GM19397 (cell line): ENCODE data around the gene KNDC1.

Source experiments
- ATAC-seq: cut with Tn5 transposase; IDR thresholded peaks from one replicate; pipeline ENCODE4 v1.9.1; 2021; ENCODE audit warnings: mild to moderate bottlenecking, moderate library complexity; ENCODE audit not compliant: unreplicated experiment

Gene KNDC1

DNA sequence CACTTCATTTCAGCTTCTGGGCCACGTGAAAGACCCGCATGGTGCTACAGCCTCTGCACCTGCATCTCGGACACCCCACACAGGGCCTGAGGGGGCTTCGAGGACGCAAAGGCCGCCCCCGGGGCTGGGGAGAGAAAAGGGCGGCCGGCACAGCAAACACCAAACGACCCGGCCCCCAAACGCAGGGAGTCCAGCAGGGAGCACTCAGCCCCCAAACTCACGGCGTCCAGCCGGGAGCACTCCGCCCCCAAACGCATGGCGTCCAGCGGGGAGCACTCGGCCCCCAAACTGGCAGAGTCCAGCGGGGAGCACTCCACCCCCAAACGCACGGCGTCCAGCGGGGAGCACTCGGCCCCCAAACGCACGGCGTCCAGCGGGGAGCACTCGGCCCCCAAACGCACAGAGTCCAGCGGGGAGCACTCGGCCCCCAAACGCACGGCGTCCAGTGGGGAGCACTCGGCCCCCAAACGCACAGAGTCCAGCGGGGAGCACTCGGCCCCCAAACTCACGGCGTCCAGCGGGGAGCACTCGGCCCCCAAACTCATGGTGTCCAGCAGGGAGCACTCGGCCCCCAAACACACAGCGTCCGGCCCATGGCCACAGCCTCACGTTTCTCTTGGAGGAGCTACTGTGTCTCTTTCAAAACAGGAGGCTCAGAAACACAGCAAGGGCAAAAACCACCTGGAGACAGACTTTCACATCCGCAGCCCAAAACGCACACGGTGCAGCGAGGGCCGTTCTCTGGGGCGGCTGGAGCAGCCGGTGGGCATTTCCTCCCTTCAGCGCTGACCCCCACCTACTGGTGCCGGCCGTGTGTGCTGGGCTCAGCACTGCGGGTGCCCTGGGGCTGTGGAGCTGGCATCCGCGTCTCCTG, 43.0 kb downstream of the KNDC1 start:
- no peak for ATAC-seq

DNA sequence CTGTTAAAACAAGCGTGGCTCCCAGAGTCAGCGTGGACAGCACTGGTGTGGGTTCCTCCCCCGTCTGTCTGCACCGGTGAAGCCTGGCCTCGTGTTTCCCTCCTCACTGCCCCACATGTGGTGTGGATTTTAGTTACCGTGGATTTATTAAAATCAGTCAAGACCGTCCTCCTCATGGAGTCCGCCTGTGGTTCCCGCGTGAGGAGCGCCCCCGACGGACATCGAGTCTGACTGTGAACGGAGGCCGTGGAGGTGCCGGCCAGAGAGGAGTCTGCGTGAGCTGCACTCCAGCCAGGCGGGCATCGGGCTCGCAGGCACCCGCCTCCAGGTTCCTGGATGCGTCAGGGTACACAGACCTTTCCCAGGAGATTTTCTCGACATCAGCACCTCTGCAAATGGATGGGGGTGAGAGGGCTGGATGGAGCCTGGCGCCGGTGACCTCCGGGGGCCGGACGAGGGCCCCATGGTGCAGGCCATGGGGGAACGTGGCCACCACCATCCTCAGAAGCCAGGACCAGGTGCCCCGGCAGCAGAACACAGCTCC, 43.7 kb downstream of the KNDC1 start:
- ATAC-seq = no peak

DNA sequence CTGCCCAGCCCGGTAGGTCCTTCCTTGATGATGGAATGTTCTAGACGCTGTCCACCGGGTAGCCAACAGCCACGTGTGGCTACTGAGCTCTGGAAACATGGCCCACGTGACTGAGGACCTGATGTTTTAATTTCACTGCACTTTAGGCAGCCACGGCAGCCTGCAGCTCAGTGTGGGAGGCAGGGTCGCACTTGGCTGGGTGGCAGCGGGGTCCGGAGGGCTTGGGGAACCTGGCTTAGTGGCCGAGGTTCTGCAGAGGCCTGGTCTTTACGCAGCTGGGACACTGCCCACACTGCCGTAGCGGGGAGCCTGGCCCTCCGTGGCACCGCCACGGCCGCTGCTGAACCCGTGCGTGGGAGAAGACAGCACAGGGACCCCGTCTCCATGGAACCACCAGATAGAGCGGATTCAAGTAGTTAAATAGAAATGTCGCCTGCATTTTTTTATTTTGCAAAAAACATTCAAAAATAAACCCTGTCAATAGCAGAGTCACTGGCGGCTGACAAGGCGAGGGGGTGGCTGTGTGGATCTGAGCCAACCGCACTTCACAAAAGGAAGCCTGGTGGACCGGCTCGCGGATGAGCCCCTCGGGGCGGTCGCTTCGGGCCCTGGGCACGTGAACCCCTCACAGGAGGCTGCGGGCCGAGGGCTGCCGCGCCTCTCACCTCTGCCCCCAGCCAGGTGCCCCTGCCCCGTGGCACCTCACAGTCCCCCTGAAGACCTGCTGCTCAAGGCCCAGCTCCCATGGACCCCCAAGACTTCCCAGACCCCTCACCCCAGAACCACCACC, 44.4 kb downstream of the KNDC1 start:
- ATAC-seq = no peak

DNA sequence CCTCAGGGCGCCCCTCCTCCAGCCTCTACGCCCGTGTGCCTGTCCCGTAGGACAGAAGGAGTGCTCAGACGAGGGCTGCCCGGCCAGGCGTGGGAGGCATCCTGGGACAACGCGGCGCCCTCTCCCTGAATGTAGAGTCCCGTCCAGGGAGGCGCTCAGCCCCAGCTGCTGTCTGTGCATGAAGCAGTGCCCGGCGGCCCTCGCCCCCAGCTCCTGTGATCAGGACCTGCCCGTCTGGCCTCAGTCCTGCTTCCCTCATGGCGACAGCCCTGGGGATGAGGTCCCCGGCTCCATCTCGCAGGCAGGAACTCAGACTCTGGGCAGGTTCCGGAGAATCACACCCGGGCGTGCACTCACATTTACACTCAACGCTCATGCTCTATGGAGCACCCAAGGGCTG, 45.1 kb downstream of the KNDC1 start:
- no peak for ATAC-seq

DNA sequence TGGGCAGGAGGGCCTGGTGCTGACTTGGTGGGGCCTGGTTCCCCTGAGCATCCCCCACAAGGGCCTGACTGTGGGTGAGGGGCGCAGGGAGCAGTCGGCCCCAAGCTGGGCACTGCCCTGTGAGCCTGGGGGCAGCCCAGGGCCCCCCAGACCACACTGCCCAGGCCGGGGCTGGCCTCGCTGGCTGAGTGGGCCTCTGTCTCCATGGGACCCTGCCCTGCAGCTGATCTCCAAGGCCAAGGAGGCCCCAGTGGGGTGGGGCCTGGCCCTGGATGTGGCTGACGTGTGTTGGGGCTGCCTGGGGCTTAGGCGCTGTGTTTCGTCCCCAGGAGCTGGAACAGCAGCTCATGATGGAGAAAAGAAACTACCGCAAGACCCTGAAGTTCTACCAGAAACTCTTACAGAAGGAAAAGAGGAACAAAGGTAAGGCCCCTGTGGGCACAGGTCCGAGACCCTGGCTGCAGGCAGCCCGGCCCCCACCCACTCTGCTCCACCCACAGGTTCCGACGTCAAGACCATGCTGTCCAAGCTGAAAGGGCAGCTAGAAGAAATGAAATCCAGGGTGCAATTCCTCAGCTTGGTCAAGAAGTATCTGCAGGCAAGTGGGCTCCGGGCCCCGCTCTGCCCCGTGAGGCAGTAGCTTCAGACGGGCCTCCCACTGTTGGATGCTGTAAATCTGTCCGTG, 46.5 kb downstream of the KNDC1 start:
- no peak for ATAC-seq

DNA sequence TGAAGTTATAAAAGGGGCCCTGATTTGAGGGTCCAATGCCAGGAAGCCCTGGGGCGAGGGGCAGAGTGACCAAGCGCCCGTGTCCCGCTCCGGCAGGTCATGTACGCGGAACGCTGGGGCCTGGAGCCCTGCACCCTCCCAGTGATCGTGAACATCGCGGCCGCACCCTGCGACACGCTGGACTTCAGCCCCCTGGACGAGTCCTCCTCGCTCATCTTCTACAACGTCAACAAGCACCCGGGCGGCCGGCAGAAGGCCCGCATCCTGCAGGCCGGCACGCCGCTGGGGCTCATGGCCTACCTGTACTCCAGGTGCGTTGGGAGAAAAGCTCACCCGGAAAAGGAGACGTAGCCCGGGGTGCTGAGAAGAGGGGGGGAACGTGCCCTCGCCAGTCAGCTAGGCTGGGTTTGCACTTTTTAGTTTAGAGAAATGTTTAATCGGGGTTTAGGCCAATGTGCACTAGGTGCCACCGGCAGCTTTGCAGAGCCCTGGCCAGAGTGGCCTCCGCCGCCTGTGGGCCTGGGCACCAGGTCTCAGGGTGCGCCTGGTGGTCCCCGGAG, 47.1 kb downstream of the KNDC1 start:
- ATAC-seq = no peak

DNA sequence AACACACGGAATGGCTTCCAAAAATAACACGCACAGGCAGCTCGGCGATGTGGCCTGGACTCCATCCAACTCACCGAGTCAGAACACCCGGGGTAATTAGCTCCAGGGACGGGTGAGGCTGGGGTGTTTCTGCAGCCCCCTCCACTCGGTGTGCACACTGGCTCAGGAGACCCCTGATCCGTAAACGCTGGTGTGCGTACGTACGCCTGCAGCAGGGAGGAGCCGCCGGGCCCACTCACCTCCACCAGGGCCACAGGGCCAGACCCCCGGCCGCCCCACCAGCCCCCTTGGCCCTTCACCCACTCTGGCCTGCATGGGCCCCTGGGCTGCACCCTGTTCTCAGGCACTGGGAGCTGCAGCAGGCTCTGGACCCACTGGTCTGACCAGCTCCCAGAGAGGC, 47.6 kb downstream of the KNDC1 start:
- no peak for ATAC-seq

DNA sequence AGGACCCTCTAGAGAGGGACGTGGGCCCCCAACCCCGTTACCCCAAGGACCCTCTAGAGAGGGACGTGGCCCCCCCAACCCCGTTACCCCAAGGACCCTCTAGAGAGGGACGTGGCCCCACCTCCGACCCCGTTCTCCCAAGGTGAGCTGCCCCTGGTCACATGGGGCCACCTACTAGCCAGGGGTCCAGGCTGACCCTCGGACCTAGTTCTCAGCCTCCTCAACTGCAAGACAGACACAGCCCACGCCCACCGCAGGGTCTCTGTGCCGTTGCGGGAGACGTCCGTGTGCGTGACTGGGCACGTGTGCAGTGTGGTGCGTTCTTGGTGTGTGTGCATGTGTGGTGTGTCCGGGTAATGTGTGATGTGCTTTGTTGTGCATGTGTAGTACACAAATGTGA, 48.4 kb downstream of the KNDC1 start:
- no peak for ATAC-seq

DNA sequence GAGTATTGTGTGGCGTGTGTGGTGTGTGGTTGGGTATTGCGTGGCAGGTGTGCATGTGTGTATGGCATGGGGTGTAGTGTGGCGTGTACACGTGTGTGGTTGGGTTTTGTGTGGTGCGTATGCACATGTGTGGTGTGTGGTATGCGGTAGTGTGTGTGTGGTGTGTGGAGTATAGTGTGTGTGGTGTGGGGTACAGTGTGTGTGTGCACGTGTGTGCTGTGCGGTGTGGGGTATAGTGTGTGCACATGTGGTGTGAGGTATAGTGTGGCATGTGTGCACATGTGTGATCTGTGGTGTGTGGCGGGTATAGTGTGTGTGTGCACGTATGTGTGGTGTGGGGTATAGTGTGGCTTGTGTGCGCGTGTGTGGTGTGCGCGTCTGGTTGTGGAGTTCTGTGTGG, 49.1 kb downstream of the KNDC1 start:
- no peak for ATAC-seq

DNA sequence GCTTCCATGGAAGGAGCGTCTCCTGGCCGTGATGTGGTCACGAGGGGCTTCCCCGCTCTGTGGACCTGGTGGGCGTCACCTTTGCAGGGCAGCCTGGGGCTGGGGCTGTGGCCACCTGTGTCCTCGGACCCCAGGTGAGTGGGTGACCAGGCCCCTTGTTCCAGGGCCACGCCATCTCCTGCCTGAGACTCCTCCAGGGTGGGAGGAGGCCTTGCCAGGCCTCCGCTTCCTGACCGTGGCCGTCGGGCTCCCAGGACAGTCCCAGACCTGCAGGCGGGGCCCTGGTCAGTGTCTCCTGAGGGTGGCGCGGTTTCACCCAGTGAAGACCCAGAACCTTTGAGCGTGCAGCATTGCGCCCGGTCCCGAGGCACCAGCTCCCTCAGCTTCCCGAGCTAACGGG, 49.6 kb downstream of the KNDC1 start:
- ATAC-seq = no peak

DNA sequence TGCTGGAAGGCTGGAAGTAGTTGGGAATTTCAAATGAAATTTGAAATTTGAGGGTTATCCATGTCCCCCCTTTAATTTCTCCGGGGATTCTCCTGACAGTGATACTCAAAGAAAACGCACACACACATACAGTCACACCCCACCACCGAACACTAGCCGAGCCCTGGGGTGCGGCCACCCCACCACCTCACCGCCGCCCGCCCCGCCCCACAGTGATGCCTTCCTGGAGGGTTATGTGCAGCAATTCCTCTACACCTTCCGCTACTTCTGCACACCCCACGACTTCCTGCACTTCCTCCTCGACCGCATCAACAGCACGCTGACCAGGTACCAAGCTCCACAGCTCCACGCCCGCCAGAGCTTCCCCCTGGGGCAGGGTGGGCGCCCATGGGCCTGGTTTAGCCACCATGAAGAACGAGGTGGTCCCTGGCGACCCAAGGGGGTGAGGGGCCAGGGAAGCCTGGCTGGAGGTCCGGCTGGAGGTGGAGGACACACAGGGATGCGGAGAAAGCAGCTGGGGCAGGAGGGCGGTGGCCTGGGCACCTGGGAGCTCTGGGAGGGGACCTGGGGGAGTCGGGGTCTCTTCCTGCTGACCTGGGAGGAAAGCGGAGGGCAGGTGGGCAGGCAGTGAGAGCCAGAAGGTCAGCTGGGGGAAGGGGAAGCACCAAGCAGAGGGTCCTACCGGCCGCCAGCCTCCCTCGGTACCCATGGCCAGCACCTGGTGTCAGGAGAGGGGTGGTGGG, 50.5 kb downstream of the KNDC1 start:
- no peak for ATAC-seq

DNA sequence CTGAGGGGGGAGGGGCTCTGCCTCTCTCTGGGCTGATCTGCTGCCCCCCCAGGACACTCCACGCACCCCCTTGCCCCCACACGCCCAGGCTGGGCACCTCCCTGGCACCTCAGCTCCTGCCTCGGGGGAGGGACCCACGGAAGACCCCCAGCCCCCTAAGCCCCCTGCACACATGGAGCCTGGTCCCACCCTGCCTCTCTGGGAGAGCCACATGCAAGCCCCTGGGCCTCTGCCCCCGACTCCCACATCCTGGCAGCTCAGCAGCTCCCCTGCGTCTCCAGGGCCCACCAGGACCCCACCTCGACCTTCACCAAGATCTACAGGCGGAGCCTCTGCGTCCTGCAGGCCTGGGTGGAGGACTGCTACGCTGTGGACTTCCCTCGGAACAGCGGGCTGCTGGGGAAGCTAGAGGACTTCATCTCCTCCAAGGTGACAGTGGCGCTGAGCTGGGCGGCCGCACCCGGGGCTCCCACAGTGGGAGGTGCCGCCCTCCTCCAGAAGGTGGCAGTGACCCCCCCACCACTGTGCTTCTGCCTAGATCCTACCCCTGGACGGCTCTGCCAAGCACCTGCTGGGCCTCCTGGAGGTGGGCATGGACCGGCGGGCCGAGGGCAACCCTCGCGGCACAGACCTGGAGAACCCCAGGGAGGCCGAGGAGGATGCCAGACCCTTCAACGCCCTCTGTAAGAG, 51.3 kb downstream of the KNDC1 start:
- ATAC-seq = no peak

DNA sequence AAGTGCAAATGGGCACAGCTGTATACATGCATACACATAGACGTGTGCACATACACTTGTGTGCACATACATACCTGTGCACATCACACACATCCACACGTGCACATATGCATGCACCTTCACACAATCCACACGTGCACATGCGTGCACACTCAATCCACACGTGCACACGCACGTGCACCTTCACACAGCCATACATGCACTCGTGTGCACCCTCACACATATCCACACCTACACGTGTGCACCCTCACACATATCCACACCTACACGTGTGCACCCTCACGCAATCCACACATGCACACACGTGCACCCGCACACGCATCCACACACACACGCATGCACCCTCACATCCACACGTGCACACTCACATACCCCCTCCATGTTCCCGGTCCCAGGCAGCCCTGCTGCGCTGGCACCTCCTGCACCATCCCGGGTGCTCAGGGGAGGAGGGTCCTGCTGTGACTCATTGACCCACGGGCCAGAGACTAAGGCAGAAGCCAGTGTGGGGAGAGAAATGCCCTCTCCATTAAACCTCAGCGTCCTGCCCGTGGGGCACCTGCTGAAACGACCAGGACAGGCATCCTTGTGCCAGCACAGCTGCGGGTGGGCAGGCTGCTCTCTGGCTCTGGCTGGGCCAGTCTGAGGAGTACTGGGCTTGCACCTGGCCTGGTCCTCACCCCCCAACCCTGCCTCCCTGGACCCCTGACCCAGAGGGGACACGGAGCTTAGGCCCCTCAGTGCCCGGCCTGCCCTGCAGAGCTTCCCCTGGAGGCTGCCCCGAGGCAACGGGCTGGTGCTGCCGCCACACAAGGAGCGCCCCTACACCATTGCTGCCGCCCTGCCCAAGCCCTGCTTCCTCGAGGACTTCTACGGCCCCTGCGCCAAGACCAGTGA, 52.2 kb downstream of the KNDC1 start:
- no peak for ATAC-seq

DNA sequence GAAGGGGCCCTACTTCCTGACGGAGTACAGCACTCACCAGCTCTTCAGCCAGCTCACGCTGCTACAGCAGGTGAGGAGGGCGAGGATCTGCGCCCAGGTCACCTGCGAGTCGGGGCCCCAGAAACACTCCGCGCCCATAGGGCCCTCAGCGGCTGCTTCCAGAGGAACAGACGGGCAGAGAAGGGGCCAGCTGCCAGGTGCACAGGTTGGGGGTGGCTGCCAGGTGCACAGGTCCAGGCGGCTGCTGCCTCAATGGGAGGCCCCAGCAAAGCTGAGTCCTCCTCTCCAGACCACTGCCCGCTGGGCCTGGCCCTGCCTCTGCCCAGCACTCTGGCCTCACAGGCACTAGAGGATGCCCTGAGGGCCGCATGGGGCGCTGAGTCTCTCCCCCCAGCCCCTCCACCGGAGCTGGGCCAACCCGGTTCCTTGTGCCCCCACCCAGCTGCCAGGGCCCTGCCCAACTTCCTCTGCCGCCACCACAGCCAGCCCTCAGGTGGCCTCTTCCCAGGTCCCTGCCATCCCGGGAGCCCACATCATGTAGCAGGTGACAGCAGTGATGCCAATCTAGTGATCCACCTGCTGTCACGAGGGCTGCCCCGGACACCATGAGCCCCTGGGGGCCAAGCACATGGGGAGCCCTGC, 53.0 kb downstream of the KNDC1 start:
- no peak for ATAC-seq

DNA sequence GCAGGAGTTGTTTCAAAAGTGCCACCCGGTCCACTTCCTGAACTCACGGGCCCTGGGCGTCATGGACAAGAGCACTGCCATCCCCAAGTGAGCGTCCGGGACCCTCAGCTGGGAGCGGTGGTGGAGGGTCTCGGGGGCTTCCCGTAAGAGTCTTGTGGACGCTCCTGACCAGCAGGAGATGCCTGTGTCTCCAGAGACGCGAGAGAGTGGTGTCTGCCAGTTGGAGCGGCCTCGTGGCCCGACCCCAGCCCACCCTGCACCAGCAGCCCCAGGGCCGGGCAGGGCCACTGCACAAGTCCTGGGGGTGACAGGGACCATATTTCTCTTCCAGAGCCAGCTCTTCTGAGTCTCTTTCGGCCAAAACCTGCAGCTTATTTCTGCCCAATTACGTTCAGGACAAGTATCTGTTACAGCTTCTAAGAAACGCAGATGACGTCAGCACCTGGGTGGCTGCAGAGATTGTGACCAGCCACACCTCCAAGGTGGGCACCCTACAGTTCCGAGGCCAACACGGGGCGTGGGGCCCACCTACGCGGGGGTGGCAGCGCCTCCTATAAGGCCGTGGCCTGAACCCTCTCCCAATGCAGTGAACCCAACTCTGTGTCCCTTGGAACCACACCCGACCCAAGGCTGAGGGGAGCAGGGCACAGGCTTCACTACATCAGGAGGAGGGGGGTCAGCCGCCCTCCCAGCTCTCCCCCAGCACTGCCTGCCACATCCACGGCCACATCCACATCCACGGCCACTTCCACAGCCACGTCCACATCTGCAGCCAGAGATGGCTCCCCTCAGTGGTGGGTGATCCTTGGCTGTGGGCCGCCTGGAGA, 53.8 kb downstream of the KNDC1 start:
- no peak for ATAC-seq

DNA sequence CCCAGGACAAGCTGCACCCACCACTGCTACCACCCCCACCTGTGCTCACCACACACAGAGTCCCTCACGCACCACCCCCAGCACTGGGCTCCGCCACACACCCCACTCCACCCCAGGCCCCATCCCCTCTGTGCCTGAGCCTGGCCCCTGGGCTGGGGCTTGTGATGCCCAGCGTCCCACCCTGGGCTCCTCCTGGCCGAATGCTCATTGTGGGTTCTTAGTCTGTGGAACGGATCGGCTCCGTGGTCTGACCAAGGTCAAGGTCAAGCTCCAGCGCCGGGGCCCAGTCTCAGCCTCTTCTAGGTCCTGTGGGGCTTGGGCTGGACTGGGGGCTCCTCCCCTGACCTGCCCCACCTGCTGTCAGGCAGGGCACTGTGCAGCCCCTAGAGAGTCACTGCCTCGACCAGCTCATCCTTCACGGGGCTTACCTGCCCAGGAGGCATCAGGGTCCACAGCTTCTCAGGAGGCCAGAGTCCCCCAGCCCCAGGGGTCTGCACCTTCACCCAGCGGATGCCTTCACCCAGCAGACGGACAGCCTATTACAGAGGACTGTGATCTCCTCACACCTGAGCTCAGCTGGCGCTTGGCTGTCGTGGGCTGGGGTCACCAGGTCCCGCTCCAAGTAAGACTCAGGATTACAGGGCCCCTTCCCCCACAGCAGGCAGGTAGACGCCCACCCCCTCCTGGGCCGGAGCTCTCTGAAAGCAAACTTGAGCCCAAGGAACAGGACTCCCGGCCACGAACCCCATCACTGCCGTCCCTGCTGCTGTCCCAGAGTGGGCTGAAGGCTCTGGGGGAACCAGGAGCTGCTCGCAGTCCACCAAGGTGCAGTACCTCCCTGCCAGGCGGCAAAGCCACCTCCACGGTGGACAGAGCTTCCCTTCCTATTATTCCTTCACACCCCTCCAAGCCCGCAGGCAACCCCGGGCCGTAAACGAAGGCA, 54.7 kb downstream of the KNDC1 start:
- ATAC-seq = no peak
